GM19043 (cell line): ENCODE results near the gene IL22RA1.

ENCODE experiments used
- ATAC-seq: cut with Tn5 transposase; IDR thresholded peaks from one replicate; pipeline ENCODE4 v1.9.1; 2021; ENCODE audit warnings: low read depth; ENCODE audit not compliant: unreplicated experiment

The IL22RA1 gene, protein sequence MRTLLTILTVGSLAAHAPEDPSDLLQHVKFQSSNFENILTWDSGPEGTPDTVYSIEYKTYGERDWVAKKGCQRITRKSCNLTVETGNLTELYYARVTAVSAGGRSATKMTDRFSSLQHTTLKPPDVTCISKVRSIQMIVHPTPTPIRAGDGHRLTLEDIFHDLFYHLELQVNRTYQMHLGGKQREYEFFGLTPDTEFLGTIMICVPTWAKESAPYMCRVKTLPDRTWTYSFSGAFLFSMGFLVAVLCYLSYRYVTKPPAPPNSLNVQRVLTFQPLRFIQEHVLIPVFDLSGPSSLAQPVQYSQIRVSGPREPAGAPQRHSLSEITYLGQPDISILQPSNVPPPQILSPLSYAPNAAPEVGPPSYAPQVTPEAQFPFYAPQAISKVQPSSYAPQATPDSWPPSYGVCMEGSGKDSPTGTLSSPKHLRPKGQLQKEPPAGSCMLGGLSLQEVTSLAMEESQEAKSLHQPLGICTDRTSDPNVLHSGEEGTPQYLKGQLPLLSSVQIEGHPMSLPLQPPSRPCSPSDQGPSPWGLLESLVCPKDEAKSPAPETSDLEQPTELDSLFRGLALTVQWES

DNA sequence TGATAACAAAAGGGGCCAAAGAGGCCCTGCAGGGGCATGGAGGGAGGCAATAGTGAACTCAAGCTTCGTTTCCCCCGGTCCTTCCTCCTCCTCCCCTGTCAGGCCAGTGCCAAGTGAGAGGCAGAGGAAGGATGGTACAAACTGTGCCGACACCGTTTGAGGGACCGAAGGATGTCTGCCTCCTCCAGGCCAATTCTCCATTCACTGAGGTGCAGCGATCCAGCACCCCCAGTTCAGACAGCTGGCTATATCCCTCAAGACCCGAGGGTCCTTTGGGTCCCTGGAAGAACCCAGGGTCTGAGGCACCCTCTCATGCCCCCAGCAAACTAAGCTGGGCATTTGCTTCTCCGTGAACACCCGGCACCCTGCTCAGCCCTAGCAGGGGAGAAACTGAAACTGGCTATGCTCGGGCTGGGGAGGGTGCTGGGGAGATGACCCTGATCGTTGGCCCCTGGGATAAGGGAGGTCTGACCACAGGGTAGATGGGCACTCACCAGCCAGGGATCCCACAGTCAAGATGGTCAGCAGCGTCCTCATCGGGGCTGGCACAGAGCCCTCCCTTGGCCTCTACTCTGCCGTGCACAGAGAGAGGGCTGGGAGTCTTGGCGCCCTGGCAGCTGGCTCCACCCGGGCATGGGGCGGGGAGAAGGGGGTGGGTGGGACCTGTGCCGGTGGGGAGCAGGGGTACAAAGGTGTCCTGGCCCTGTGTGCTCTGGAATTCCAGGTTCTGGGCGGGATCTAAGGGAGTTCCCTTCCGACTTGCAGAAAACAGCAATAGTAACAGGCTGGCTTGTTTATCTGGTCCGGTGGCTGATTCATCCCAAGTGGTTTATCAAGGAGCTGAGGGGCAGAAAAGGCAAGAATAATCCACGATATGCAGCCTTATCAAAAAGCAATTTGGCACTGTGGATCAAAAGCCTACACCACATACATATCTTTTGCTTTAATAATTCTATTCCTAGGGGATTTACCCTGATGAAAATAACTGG, at the start of gene IL22RA1:
Gene IL22RA1 (minus strand): TSS at position 595 of the 989 bp plus-strand sequence. CDS start 58 bp downstream, at position 537.
- no peak for ATAC-seq

DNA sequence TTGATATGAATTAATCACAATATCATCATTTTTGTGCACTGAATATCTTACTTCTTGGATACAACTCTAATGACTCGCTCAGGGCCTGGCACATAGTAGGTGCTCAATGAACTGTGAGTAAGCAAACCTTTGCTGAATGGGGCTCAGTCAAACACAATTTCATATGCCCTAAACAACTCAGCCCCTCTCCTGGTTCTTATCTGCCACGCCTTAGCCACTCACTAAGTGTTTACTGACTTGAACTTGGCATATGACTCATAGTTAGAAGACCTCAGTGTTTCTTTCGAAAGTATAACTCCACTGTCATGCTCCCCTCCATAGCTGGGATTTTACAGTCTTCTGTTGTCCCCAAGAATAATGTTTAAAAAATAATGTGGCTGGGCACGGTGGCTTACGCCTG, 48.9 kb upstream of the IL22RA1 start:
- ATAC-seq, result no peak

DNA sequence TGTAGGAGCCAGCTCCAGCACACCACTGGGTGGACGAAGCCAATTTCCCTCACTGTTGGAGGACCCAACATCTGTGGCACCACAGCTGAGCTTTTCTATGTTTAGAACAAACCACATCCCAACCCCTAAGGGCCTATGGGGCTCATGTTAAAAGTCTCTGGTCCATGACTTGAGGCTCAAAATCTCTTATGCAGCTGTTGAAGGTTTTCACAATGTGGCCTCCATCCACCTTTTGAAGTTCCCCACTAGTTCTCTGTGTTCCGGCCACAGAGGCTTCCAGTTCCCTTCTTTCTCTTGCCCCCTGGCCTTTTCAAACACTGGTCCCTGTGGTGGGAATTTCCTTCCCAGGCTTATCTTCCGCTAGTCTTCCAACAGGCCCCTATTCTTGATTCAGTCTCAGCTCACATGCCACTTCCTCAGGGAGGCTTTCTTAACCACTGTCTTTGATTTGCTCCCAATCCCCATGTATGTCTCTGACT, 48.1 kb upstream of the IL22RA1 start:
- ATAC-seq, result no peak

DNA sequence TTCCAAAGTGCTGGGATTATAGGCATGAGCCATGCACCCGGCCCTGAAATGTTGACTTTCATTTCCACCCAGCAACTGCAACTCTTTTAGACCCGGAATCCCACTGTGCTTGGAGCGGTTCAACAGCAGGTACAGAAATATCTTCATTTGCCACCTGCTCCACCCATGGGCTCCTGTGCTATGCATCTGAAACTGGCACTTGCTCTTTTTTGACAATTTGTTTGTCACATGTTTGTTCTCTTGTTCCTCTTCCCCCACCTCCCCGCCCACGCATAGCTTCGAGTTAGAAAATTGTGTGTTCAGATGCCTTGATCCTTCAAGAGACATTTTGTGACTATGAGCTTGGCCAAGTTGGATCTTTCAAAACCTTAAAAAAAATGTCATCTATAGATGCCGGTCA, 46.6 kb upstream of the IL22RA1 start:
- no peak for ATAC-seq

DNA sequence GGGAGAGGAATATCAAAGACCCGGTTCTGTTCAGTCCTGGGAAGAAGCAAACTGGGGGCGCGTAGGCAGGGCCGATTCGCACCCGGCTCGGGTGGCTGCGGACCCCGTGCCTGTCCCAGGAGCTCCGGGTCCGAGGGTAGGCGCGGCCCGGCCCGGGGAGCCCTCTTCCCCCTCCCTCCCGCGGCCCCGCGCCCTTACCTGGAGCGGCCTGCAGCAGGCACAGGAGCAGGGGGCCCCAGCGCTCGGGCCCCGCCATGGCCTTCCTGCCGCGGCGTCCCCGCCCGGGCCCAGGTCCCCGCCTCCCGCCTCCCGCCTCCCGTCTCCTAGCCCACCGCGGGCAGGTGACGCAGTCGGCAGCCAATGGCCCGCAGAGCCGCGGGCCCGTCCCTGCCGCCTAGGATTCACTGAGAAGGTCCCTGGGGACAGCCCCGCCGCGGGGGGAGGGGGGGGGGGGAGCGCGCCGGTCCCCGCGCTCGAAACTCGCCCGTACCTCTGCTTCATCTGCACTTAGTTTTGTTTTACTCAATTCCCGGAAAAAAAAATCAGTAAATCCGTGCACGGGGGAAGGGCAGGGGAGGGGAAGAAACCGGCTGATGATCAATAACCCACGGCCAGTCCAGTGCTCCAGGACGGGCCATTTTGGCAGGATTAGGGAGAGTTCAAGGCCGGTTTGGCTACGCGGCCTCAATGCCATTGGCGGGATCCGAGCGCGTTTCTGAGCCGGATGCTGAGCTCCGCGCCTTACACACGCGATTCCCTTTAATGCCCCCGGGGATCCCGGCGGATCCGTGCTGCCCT, 44.3 kb upstream of the IL22RA1 start, which contains the start of gene IFNLR1:
Gene IFNLR1 (minus strand): TSS at position 297 of the 798 bp plus-strand sequence. CDS start 41 bp downstream, at position 256.
- ATAC-seq, result no peak

DNA sequence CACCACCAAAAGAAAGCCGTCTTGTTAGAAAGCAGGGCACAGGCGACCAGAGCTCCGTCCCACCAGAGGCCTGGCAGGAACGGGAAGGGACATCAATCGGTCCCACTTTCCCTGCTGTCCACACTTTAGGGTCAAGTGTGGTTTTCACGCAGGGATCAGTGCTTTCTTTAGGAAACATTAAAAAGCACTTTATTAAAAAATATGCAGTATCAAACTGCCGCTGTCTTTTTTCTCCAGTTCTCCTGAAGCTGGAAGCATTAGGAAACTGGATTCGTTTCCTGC, 43.7 kb upstream of the IL22RA1 start:
- ATAC-seq, result no peak

DNA sequence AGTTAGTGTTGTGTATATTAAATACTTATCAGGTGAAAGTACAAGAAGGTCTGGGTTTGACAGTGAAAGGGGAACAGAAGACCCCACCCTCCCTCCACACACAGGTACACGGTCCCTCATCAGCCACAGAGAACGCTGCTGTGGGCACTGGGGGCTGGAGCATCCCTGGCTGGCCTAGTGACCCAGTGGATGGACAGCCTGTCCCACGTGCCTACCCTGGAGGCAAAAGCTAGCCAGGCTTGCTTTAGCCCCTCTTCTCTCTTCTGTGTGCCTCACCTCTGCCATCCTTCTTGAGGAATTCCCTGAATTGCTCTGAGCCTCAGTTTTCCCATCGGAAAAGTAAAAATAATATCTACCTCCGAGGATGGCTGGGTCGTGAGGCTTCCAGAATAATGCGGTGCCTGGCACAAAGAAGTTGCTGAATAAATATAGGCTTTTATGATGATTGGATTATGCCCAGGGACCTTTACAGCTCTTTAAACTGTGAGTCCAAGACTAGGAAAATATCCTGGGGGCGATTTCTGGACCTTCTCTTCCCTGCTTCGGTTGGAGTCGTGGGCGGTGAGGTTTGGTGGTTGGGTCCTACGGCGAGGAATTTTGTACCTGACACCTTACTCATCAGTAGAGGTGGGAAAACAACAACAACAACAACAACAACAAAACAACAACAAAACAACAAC, 43.2 kb upstream of the IL22RA1 start:
- ATAC-seq, result no peak

DNA sequence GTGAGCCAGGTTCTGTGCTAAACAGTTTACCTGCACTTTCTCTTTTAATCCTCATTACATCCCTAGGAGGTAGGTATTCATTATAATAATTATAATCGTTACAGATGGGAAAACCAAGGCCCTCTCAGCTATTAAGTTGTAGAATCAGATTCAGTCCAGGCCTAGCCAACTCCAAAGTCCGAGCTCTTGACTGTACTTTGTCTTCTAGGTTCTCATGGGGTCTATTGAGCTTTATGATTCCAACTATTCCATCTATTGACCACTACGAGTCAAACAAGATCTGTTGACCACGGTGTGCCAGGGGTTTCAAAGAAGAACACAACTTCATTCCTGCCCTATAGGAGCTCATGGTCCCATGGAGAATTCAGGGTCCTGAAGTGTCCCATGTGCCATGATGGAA, 42.1 kb upstream of the IL22RA1 start:
- no peak for ATAC-seq

DNA sequence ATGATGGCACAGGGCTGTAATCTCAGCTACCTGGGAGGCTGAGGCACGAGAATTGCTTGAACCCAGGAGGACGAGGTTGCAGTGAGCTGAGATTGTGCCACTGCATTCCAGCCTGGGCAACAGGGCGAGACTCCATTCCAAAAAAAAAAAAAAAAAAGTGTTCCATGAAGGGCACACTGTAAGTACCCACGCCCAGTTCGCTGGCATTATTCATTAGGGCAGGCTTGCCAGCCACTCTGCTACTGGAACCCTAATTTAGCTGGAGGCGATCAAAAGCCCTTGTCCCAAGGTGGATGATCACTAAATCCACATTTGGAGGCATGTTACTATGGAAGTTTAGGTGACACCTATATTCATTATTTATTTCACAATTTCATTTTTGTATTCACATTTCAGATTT, 39.1 kb upstream of the IL22RA1 start:
- no peak for ATAC-seq

DNA sequence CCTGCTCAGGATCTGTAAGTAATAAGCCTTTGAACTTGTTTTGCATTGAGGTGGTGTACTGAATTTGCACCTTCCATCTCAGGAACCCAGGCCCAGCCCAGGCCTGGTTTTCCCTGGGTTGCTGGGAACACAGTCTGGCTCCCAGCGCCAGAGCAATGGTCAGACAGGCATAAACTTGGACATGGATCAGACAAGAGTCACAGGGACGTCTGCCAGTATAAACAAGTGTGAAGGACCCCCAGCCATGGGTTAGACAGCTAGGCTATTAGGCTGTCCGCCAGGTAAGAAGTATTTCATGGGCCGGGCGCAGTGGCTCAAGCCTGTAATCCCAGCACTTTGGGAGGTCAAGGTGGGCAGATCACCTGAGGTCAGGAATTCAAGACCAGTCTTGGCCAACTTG, 38.7 kb upstream of the IL22RA1 start:
- no peak for ATAC-seq

DNA sequence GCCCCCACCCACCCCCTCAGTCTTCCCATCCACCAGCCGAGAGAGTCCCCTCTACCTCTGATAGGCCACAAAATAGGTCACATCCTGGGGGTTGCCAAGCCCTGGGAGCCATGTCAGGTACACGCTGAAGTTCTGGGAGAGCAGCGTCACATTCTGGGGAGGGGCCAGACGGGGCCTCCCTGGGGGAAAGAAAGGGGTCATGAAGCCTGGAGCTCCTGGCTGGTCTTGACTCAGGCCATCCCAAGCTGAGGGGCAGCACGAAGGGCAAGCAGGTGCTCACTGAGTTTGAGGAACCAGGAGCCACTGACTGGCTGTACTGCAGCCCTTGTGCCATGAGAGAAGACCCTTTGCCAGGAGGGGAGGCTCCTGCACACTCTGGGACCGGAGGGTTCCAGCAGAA, 37.7 kb upstream of the IL22RA1 start:
- no peak for ATAC-seq

DNA sequence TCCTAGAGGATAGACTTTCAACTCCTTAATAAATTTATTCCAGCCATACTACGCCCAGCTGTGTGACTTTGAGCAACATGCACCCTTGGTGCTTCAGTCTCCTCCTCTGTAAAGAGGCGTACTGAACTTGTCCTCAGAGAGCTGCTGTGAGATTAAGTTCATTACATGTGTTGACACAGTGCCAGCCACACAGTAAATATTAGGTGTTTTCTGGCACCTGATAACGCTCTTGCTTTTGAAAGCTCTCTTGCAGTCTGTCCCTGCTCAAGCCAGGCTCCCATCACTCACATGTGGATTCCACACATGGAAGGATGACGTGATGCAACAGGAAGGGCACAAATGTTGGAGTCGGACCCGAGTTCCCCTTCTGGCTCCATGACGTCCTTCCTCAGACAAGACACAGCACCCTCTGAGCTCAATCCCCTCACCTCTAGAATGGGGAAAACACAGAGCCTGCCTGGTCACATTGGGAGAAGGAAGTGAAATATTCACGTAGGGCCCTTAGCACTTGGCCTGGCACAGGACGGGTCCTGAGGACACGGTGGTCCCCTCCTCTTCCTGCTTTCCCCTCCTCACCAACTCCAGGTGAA, 36.4 kb upstream of the IL22RA1 start:
- no peak for ATAC-seq

DNA sequence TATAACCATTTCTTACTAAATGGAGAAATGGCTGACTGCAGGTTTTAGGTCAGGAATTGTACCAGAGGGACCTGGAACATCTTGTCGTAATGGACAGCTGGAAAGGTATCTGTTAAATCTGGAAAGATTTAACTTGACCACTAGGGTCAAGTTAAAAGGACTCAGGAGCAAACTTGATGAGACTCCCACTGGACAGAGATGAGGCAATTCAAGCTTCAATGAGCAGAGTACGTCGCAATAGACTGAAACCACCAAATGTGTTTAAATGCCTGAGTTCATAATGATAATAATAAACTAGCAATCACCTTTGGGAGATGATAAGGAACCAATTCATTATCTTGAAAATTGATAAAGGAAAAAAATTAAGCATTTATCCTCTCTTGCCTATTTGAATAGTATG, 35.5 kb upstream of the IL22RA1 start:
- ATAC-seq, result no peak

DNA sequence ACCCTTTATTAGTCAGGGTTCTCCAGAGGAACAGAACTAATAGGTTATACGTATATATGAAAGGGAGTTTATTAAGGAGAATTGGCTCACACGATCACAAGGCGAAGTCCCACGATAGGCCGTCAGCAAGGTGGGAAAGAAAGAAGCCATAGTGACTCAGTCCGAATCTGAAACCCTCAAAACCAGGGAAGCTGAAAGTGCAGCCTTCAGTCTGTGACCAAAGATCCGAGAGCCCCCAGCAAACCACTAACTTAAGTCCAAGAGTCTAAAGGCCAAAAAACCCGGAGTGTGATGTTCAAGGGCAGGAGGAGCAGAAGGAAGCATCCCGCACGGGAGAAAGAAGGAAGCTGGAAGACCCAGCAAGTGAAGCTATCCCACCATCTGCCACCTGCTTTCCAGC, 34.2 kb upstream of the IL22RA1 start:
- no peak for ATAC-seq

DNA sequence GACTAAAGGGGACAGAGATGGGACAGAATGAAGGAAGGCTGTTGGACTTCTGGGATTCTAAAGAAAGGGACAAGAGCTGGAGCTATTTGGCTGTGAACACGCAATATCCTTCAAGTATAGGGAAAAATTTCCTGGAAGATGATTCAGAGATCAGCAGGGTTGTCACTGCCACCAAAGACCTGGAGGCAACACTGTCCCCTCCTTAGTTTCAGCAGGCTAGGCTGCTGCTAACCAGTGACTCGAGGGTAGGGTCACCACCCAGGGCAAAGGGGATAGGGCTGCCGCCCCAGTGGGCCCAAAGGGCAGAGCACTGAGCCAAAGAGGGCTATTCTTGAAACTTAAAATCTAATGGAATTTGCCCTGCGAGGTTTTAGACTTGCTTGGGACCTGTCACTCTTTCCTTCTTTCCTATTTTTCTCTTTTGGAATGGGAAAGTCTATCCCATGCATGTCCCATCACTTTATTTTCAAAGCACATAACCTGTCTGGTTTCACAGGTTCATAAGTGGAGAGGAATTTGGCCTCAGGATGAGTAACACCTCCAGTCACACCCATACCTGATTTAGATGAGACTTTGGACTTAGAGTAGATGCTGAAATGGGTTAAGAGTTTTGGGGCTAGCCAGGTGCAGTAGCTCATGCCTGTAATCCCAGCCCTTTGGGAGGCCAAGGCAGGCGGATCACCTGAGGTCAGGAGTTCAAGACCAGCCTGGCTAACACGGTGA, 32.3 kb upstream of the IL22RA1 start:
- no peak for ATAC-seq

DNA sequence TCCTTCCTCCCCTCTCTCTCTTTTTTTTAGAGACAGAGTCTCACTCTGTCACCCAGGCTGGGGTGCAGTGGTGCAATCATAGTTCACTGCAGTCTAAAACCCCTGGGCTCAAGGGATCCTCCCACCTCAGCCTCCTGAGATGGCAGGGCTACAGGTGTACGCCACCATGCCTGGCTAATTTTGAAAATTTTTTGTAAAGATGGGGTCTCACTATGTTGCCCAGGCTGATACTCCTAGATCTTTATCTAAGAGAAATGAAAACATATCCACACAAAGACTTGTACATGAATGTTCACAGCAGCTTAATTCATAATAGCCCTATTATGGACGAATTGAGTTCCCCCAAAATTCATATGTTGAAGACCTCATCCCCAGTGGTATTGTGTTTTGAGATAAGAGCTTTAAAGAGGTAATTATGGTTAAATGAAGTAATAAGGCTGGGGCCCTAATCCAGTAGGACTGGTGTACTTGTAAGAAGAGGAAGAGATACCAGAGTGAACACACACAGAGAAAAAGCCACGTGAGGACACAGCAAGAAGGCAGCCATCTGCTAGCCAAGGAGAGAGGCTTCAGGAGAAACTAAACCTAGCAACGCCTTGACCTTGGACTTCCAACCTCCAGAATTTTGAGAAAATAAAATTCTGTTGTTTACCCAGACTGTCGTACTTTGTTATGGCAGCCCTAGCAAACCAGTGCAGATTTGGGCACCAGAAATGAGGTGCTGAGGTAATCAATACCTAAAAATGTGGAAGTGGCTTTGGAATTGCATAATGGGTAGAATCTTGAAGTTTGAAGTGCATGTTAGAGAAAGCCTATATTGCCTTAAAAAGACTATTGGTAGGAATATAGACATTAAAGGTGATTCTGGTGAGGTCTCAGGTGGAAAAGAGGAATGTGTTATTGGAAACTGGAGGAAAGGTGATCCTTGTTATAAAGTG, 31.0 kb upstream of the IL22RA1 start:
- no peak for ATAC-seq

DNA sequence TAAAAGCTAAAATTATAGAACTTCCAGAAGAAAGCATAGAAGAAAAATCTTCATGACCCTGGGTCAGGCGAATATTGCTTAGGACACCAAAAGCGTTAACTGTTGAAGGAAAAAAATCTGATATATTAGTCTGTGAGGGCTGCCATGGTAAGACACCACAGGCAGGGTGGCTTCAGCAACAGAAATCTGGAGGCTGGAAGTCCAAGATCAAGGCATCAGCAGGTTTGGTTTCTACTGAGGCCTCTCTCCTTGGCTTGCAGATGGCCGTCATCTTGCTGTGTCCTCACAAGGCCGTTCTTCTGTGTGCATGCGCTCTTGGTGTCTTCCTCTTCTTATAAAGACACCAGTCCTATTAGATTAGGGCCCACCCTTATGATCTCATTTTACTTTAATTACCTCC, 29.7 kb upstream of the IL22RA1 start:
- no peak for ATAC-seq

DNA sequence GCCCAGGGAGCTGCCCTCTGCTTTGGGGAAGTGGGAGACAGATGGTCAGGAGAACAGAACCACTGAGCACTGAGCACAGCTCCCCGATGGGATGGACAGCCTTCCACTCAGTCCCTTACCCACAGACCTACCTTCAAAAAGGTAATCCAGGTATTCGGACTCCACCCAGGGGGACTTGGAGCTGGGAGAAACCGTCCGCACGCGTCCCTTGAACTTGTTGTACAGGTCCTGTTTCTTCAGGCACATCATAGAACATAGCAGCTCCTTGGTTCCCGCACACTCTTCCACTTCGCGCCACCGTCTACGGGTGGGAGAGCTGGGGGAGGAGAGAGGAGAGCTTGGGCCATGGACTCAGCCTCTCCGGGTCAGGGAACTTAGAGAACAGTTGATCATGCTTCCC, 26.3 kb upstream of the IL22RA1 start:
- no peak for ATAC-seq
